Measurements from ENCODE around the gene YBEY. TPM values are rescaled to one million over a fixed set of nuclear protein-coding genes. Genes with fewer than 3 reads are reported as not detected.

Gene YBEY
- polyA plus RNA-seq, 1 donor from 2014 or later = 88.4 TPM

- Histone ChIP-seq H3K79me2 (replicated peaks; ENCODE audit: insufficient read depth, low read length) (no peaks in the 10 kb centered on the region), H3K9me3 (ENCODE audit: low read length) (no peaks in the 10 kb centered on the region), H4K20me1 (ENCODE audit: insufficient read depth) (no peaks in the 10 kb centered on the region), H3K4me2 (ENCODE audit: low read length) (no peak overlapping the region), H3K27me3 (ENCODE audit: insufficient read depth, low read depth, low read length) (no peaks in the 10 kb centered on the region), H3K4me3 (ENCODE audit: low read length) (no peak overlapping the region), H2AFZ (ENCODE audit: low read depth, low read length) (no peak overlapping the region), H3K36me3 (ENCODE audit: insufficient read depth, low read length) (no peaks in the 10 kb centered on the region), H3K9me2 (ENCODE audit: insufficient read depth, low read length) (no peaks in the 10 kb centered on the region), H3F3A (ENCODE audit: insufficient read depth, low read length, poor library complexity, severe bottlenecking) (no peaks in the 10 kb centered on the region), H3K9ac (ENCODE audit: low read length) (no peak overlapping the region), H3K27ac (ENCODE audit: low read length) (no peak overlapping the region)
- TF ChIP-seq REST (IDR thresholded peaks at IDR 0.05; ENCODE audit: borderline replicate concordance) = no peak
- TF ChIP-seq TAF1 (IDR thresholded peaks at IDR 0.05; ENCODE audit: low read depth) = no peak
- no peak for TF ChIP-seq EZH2 (IDR thresholded peaks at IDR 0.05; ENCODE audit: borderline replicate concordance, insufficient read depth, low read length, poor library complexity, severe bottlenecking)
- TF ChIP-seq RAD21 (conservative IDR thresholded peaks at IDR 0.05) = no peak
- no peak for TF ChIP-seq POLR2AphosphoS5 (IDR thresholded peaks at IDR 0.05)
- no peak for TF ChIP-seq CTCF (IDR thresholded peaks at IDR 0.05; ENCODE audit: poor library complexity, severe bottlenecking)
- no peak for TF ChIP-seq MXI1 (conservative IDR thresholded peaks at IDR 0.05; ENCODE audit: poor library complexity, severe bottlenecking)
- TF ChIP-seq EP300 (conservative IDR thresholded peaks at IDR 0.05; ENCODE audit: poor library complexity, severe bottlenecking) = no peak
These were observed 13.0 kb downstream of the YBEY start for GRCh38 chr21:46299167-46299566.

GRCh38 chr21:46301759-46302158, 15.6 kb downstream of the YBEY start:
- no peak overlapping the region for H3K4me3 ChIP-seq (ENCODE audit: low read length)
- no peaks in the 10 kb centered on the region for H4K20me1 ChIP-seq (ENCODE audit: insufficient read depth)
- H3K27ac ChIP-seq (ENCODE audit: low read length) = no peak overlapping the region
- no peak overlapping the region for H3K4me2 ChIP-seq (ENCODE audit: low read length)
- no peak overlapping the region for H3K9ac ChIP-seq (ENCODE audit: low read length)
- H3K36me3 ChIP-seq (ENCODE audit: insufficient read depth, low read length) = no peaks in the 10 kb centered on the region
- no peaks in the 10 kb centered on the region for H3F3A ChIP-seq (ENCODE audit: insufficient read depth, low read length, poor library complexity, severe bottlenecking)
- TF ChIP-seq RAD21 (conservative IDR thresholded peaks at IDR 0.05) (no peak), SMC3 (conservative IDR thresholded peaks at IDR 0.05; ENCODE audit: poor library complexity) (no peak), CTCF (IDR thresholded peaks at IDR 0.05; ENCODE audit: poor library complexity, severe bottlenecking) (no peak), EP300 (conservative IDR thresholded peaks at IDR 0.05; ENCODE audit: poor library complexity, severe bottlenecking) (no peak), POLR2AphosphoS5 (IDR thresholded peaks at IDR 0.05) (no peak), TAF1 (IDR thresholded peaks at IDR 0.05; ENCODE audit: low read depth) (no peak), EZH2 (IDR thresholded peaks at IDR 0.05; ENCODE audit: borderline replicate concordance, insufficient read depth, low read length, poor library complexity, severe bottlenecking) (no peak)
- no peaks in the 10 kb centered on the region for H3K9me3 ChIP-seq (ENCODE audit: low read length)
- H2AFZ ChIP-seq (ENCODE audit: low read depth, low read length) = no peak overlapping the region
- no peaks in the 10 kb centered on the region for H3K27me3 ChIP-seq (ENCODE audit: insufficient read depth, low read depth, low read length)
- no peaks in the 10 kb centered on the region for H3K9me2 ChIP-seq (ENCODE audit: insufficient read depth, low read length)
- H3K79me2 ChIP-seq (replicated peaks; ENCODE audit: insufficient read depth, low read length) = no peaks in the 10 kb centered on the region

Data from neural cell (in vitro differentiated cells).